ENCODE data around the gene CAMKMT.

DNA sequence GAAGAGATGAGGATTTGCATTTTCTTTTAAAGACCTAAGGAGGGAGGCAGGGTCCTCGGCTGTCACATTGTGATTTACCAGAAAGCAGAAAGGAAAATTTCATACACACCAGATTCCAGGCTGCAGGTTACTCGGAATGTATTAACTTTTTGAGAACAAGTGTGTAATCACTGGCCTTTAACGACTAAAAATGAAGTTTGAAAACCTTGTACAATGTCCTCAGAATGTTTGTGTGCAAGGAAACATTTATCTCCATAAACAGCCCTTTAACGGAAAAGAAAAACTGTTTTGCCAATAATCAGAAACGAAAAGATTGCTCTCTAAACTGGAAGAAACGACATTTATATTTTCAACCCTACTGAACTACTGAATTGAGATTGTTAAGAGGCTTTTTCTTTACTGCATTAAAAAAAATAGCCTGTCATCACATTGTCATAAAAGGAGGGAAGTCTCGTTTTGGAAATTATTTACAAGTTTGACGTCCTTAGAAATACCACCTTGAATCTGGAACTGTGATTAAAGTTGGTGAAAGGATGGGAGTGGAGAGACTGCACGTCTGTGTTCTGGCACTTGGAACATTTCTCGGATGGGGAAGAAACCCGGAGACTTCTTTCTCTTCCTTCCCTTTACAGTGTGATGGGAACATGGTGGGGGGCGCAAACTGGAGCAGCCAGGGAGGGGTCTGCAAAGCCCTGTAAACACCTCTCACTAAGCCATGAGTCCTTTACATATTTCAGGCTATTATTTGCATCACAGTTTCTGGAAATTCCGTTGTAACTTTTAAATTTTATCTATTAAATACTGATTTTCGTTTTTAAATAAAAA, 445.7 kb downstream of the CAMKMT start:
- TF ChIP-seq, protein P1, sequence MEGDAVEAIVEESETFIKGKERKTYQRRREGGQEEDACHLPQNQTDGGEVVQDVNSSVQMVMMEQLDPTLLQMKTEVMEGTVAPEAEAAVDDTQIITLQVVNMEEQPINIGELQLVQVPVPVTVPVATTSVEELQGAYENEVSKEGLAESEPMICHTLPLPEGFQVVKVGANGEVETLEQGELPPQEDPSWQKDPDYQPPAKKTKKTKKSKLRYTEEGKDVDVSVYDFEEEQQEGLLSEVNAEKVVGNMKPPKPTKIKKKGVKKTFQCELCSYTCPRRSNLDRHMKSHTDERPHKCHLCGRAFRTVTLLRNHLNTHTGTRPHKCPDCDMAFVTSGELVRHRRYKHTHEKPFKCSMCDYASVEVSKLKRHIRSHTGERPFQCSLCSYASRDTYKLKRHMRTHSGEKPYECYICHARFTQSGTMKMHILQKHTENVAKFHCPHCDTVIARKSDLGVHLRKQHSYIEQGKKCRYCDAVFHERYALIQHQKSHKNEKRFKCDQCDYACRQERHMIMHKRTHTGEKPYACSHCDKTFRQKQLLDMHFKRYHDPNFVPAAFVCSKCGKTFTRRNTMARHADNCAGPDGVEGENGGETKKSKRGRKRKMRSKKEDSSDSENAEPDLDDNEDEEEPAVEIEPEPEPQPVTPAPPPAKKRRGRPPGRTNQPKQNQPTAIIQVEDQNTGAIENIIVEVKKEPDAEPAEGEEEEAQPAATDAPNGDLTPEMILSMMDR (IDR thresholded peaks at IDR 0.05), result no peak
- no peak for TF ChIP-seq POLR2A (IDR thresholded peaks at IDR 0.05)

All from Peyer's patch (tissue), 4 donors.